Heart left ventricle (tissue), 13 donors: ENCODE measurements around the gene HRG.
"Not testable (repeated sequence)": the region's sequence is repeated elsewhere in the genome, so short reads cannot be mapped to it uniquely, and the experiment has no call there.

ENCODE experiments used
- POLR2A ChIP-seq, 2 donors: fragments of 450-650 bp; IDR thresholded peaks; one replicate each; pipeline ENCODE4 v1.6.1; 2017; ENCODE audit warnings: antibody characterized with exemption in 2 of 2, mild to moderate bottlenecking in 2 of 2, moderate library complexity in 2 of 2
- TF ChIP-seq, protein P1 (sequence below), 12 donors: fragments of 200-600 bp; sonication (generic) in 4 of 12; IDR thresholded peaks; one replicate each; pipeline versions ENCODE4 v1.5.0 to v1.8.0; 2018 to 2022; ENCODE audit warnings: antibody characterized with exemption in 12 of 12, mild to moderate bottlenecking in 5 of 12
- donor health status: ischemic (EF 13 %, LVEDD 7.1; RV severe dilation, severe dysfunction).
- donor health status: DM: no; HTN: yes; CAD: no.
- donor health status: DM: no; HTN: no; CAD: no.
- donor health status: ischemic (EF 25% LVEDD 6.9; RV normal size, moderate dysfunction).
- donor health status: ischemic (EF 25% LVEDD 5.7; RV mildly dilated, moderate dysfunction).
- donor health status: ischemic (EF 35%, LVEDD 5.7; RV mildly dilated, moderate dysfunction).
- donor health status: nonischemic (EF 11% LVEDD 7.7; RV severe dilation, severe dysfunction).
- donor health status: DM: yes; HTN: yes; CAD: no.
- donor health status: PGD.
- donor health status: ischemic (EF 29% LVEDD 5.4; RV normal size, mild dysfunction).
- donor health status: nonischemic (EF 23%, LVEDD 6.1; RV moderate dilation, normal function).

GRCh38 chr3:186702451-186702850 lies 36.6 kb downstream of the HRG start:
- TF ChIP-seq, protein P1, sequence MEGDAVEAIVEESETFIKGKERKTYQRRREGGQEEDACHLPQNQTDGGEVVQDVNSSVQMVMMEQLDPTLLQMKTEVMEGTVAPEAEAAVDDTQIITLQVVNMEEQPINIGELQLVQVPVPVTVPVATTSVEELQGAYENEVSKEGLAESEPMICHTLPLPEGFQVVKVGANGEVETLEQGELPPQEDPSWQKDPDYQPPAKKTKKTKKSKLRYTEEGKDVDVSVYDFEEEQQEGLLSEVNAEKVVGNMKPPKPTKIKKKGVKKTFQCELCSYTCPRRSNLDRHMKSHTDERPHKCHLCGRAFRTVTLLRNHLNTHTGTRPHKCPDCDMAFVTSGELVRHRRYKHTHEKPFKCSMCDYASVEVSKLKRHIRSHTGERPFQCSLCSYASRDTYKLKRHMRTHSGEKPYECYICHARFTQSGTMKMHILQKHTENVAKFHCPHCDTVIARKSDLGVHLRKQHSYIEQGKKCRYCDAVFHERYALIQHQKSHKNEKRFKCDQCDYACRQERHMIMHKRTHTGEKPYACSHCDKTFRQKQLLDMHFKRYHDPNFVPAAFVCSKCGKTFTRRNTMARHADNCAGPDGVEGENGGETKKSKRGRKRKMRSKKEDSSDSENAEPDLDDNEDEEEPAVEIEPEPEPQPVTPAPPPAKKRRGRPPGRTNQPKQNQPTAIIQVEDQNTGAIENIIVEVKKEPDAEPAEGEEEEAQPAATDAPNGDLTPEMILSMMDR (IDR thresholded peaks at IDR 0.05) = not testable (repeated sequence)
- not testable (repeated sequence) for TF ChIP-seq POLR2A (IDR thresholded peaks at IDR 0.05)
